Tibial nerve (tissue), 4 donors: ENCODE data around the gene TMEM200B.

ENCODE experiments used
- EP300 ChIP-seq, 2 donors: sonication (generic); formaldehyde crosslinking; IDR thresholded peaks; one replicate each; pipeline ENCODE4 v1.6.1; 2017; ENCODE audit warnings: antibody characterized with exemption in 2 of 2, mild to moderate bottlenecking in 1 of 2
- POLR2A ChIP-seq, 2 donors: fragments of 450-650 bp; IDR thresholded peaks; one replicate each; pipeline ENCODE4 v1.6.1; 2017; ENCODE audit warnings: antibody characterized with exemption in 2 of 2, mild to moderate bottlenecking in 2 of 2, moderate library complexity in 2 of 2
- TF ChIP-seq, protein P1 (sequence below), 5 experiments: fragments of 200-600 bp in 3 of 5; fragments of 450-650 bp in 2 of 5; sonication (generic) in 3 of 5; IDR thresholded peaks; one replicate each; pipeline ENCODE4 v1.5.1; 2016 to 2019; ENCODE audit warnings: antibody characterized with exemption in 5 of 5, mild to moderate bottlenecking in 3 of 5, moderate library complexity in 2 of 5

- TF ChIP-seq, protein P1, sequence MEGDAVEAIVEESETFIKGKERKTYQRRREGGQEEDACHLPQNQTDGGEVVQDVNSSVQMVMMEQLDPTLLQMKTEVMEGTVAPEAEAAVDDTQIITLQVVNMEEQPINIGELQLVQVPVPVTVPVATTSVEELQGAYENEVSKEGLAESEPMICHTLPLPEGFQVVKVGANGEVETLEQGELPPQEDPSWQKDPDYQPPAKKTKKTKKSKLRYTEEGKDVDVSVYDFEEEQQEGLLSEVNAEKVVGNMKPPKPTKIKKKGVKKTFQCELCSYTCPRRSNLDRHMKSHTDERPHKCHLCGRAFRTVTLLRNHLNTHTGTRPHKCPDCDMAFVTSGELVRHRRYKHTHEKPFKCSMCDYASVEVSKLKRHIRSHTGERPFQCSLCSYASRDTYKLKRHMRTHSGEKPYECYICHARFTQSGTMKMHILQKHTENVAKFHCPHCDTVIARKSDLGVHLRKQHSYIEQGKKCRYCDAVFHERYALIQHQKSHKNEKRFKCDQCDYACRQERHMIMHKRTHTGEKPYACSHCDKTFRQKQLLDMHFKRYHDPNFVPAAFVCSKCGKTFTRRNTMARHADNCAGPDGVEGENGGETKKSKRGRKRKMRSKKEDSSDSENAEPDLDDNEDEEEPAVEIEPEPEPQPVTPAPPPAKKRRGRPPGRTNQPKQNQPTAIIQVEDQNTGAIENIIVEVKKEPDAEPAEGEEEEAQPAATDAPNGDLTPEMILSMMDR (IDR thresholded peaks at IDR 0.05): no peak
- TF ChIP-seq EP300 (IDR thresholded peaks at IDR 0.05) (no peak), POLR2A (IDR thresholded peaks at IDR 0.05) (no peak)
Measured at GRCh38 chr1:29125237-29125641, 1.5 kb upstream of the TMEM200B start.
